ENCODE measurements around the gene CREBRF. TPM values are rescaled to one million over a fixed set of nuclear protein-coding genes. Genes with fewer than 3 reads are reported as not detected.
"Not testable (repeated sequence)": the region's sequence is repeated elsewhere in the genome, so short reads cannot be mapped to it uniquely, and the experiment has no call there.

The CREBRF gene
- total RNA-seq, 1 donor from 2014 or later = 22.9 TPM

DNA sequence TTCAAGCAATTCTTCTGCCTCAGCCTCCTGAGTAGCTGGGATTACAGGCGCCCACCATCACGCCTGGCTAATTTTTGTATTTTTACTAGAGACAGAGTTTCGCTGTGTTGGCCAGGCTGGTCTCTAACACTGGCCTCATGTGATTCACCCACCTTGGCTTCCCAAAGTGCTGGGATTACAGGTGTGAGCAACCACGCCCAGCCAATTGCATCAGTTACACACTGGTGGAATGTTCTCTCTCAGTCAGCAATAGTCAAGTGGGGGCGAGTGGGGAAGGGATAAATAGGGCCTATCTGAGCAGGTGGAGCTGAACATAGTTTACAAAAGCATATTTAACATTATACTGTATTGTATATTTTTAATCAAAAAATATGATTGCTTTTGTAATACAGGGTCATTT lies 98.5 kb downstream of the CREBRF start:
- not testable (repeated sequence) for DNase-seq (ENCODE audit: low read depth)

DNA sequence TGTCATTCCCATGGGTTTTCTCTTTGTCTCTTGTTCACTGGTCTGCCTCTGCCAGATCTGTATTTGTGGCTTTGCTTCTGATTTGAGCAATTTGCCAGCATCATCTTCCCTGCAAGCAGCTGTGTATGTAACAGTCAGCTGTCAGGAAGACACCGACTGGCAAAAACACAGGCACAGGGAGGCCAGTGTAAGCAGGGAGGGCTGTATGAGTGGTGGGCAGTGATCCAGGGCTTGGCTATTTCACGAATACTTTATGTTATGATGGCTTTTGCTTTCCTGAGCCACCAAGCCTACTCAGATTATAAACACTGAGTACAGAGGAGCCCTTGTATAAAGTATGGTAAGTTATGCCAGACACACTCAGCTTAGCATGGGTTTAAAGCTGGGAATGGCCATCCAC lies 99.8 kb downstream of the CREBRF start:
- DNase-seq (ENCODE audit: low read depth) = no peak

DNA sequence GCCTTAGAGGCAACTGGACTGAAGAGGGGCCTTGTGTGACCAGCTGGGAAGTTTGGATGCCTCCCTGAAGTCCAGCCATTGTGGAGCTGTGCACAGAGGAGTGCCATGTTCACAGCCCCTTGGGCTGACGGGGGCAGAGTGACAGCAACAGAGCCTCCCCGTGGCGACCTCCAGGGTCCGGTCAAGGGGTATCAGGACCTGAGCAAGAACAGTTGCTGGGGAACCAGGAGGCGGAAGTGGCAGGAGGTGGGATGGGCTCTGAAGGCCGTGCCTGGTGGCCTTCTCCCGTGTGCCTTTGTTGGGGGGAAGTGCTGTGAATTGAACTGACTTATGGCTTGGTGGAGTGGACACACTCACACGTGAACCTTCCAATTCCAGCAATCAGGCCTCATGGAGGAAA lies 102.2 kb downstream of the CREBRF start:
- DNase-seq (ENCODE audit: low read depth) = no peak

DNA sequence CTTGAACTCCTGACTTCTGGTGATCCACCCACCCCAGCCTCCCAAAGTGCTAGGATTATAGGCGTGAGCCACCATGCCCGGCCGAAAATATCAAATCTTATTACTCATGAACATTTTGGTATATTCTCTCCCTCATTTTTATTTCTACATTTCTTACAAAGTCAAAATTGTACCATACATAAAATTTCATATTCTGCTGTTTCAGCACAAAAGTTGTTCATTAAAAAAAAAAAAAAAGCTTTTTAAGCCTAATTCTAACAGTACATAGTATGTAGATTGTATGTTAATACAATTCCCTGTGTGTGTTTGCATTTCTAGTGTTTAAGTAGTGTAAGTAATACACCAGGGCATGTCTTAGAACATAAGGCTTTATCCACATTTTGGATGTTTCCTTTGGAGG lies 103.1 kb downstream of the CREBRF start:
- no peak for DNase-seq (ENCODE audit: low read depth)

DNA sequence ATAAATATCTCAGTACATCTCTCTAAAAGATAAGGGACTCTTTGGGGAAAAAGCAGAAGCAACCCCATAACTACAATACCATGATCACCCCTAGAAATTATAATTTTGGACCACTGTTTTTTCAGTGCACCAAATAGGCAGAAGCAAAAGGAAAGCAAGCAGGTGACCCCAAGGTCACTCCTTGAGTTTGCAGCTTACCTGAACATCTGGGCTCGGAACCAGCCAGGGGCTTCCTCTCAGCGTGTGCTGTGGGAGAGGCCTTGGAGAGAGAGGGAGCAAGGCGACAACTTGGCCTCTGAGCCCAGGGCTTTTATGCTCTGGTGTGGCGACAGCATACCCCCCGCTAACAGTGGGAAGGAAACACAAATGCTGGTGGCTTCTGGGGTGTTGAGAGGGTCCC lies 105.0 kb downstream of the CREBRF start:
- DNase-seq (ENCODE audit: low read depth) = no peak

DNA sequence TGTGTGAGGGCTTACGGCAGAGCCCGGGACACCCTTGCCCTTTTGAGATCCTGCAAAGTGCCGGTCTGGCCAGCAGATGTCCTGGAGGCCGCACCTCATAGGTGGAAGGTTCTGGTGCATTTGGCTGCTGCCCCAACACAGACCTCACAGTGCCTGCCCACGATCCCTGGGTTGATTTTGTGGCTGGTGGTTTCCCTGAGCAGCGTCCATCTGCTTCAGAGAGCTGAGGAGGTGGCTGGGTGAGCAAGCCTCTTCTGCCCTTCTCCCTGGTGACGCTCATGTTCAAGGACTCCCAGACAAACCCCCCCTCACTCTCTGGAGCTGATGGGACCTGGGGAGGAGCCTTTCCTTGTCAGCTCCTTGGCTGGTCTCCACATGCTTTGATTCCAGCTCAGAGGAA lies 107.1 kb downstream of the CREBRF start:
- DNase-seq (ENCODE audit: low read depth) = no peak

DNA sequence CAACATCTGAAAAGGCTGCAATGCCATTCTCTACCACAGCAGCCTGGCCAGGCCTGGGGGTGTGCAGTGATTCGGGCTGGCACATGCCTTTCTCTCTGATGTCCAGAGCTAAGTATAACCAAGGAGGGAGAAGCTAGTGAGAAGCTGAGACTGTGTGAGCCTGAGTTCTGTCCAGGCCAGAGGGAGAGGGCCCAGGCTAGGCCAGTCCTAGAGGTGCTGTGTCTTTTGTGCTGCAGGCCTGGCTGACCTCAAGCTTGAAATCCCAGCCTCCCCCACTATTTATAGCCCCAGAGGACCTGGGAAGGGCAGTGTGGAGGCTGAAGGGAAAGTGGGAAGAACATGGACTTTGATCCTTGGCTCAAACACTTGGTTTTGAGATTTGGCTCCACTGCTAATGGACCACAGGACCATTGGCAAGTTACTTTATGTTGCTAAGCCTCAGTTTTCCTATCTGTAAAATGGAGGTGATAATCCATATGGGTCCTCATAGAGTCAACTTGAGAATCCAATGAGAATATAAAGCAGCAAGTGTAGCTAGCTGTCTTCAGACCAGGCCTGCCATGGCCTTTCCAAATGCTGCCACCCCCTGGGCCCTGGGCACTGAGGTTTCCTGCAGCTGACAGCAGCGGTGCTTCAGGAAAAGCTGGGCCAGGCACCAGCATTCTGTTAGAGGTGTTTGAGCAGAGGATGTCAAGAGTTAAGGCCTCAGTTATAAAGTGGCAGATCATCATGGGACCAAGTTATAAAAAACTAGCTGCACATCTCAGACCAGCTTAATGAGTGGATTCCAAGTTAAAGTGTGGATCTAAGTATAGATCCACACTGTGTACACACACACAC lies 109.2 kb downstream of the CREBRF start:
- DNase-seq (ENCODE audit: low read depth) = no peak

DNA sequence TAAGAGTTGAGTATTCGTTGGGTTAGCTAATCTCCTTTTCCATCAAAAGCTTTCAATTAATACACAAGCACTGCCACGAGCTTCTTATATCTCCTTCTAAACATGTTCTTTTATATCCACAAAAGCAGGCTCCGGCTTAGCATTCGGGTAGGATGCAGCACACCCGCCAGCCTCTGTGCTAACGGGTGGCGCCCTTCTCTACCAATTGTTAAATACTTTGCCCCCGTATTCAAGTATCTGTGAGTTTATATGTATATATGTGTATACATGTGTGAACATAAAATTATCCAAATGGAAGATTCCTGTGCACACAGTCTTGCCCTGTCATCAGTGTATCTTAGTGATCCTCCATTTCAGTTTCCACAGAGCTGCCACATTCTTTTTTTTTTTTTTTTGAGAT lies 116.0 kb downstream of the CREBRF start:
- DNase-seq (ENCODE audit: low read depth) = no peak

DNA sequence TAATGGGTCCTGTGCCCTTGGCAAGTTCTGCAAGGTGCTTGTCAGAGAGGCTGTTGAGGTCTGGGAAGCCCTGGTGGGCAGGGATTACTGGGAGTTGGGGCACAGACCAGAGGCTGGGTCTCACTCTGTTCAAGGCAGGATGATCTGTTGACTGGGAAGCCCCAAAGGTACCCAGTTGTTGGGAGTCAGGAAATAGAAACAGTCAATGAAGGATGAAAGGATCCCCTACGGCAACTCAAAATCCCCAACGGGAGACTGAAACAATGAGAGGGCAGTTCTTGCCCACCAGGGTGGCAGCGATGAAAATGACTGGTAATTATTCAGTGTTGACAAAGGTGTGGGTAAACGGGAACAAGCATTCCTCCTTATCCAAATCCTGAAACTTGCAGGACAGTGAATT lies 119.4 kb downstream of the CREBRF start:
- DNase-seq (ENCODE audit: low read depth) = no peak

DNA sequence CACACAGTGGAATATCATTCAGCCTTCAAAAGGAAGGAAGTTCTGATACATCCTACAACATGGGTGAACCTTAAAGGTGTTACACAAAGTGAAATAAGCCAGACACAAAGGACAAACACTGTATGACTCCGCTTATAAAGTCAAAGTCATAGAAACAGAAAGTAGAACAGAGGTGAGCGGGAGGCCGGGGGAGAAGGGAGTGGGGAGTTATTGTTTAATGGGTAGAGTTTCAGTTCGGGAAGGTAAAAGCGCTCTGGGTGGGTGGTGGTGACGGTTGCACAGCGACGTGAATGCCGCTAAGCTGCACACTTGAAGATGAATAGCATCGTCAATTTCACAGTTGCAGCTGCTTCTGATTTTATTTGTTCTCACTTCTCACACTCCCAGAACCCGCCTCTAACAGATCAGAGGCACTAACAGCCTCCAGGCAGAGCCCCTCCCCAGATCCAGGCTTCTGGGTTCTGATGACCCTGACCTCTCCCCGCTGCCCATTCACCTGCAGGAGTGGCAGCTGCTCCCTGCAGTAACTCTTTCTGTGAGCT lies 122.3 kb downstream of the CREBRF start:
- no peak for DNase-seq (ENCODE audit: low read depth)

DNA sequence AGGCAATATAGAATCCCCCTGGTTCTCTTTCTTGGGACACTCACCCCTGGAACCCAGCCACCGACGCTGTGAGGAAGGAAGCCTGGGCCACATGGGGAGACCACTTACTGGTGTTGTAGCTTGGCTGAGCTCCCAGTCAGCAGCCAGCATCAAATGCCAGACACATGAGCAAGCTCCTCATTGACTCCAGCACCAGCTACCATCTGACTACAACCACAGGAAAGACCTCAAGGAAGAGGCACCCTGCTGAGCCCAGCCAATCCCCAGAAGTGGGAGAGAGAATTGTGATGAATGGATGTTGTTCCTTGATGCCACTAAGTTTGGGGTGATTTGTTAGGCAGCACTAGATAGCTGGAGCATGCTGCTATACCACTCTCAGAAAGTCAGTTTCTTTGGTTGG lies 124.2 kb downstream of the CREBRF start:
- no peak for DNase-seq (ENCODE audit: low read depth)

DNA sequence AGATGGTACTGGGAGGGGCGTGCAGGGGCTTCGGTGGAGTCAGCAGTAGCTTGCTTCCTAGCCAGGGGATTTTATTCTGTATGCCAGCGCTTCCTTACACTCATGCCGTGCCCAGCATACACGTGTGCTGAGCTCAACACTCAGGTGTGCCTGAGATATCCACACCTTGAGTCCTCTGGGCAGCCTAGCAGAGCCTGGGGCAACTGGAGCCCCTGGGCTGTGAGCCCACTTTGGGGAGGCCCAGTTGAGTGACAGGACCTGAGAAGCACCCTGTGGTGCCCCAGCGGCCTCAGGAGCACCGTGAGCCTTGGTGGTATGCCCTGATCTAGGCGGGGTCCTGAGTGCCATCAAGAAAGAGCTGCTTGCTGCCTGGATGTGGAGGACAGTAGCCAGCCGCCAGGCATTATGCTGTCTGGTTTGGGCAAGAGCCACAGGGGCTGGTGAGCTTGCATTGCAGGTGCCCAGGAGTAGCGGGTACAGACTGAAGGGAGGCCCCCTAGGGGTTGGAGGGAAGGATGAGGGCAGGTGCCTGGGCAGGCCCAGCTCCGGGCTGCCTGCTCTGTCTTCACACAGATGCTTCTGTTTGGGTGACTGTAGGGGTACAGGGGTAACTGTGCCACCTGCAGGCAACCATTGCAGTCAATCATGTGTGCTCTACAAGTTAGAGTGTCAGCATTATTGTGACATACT lies 131.0 kb downstream of the CREBRF start:
- no peak for DNase-seq (ENCODE audit: low read depth)

DNA sequence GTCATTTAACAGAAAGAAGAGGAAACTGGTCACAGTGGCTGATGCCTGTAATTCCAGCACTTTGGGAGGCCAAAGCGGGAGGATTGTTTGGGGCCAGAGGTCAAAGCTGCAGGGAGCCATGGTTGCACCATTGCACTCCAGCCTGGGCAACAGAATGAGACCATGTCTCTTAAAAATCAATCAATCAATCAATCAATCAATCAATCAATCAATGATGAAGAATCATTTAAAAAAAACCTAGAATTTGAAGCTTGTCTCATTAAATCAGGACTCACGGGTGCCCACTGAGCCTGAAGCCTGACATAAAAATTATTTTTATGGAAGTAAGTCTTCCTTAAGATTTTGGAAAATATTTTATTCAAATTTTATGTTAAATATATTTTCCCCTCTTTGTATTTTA lies 132.1 kb downstream of the CREBRF start:
- no peak for DNase-seq (ENCODE audit: low read depth)

Other genes with a start within 250 kb of the CREBRF start
- 143 and 240 TPM in 2 replicates for gene ERGIC1, start 222.1 kb upstream of the CREBRF start, total RNA-seq
- 36.0 and 53.5 TPM in 2 replicates for gene RPL26L1, start 96.9 kb upstream of the CREBRF start, total RNA-seq
- gene ATP6V0E1, start 72.6 kb upstream of the CREBRF start, total RNA-seq = 282 and 284 TPM in 2 replicates
- 14.9 and 32.0 TPM in 2 replicates for gene BNIP1, start 88.2 kb downstream of the CREBRF start, total RNA-seq
- gene NKX2-5, start 178.9 kb downstream of the CREBRF start, total RNA-seq = not detected in 2 replicates

Measured in renal cortical epithelial cell (primary cell).